Ureter (tissue), 1 donor: ENCODE results near the gene TBPL2. TPM values are rescaled to one million over a fixed set of nuclear protein-coding genes. Genes with fewer than 3 reads are reported as not detected.
A peak's percentile ranks its signal among the peaks of the same experiment; 100 is the strongest.
"Not testable (repeated sequence)": the region's sequence is repeated elsewhere in the genome, so short reads cannot be mapped to it uniquely, and the experiment has no call there.

Source experiments
- DNase-seq: peaks from one replicate; pipeline ENCODE4 v3.0.0-alpha.2; 2020; ENCODE audit warnings: low spot score
- total RNA-seq: library from RNA; stranded (reverse); gene quantifications from one replicate; pipeline ENCODE4 v1.2.4, GENCODE V29; 2023
- donor health status: DM: yes; HTN: yes; CAD: no.

TBPL2 gene
- not detected for total RNA-seq

DNA sequence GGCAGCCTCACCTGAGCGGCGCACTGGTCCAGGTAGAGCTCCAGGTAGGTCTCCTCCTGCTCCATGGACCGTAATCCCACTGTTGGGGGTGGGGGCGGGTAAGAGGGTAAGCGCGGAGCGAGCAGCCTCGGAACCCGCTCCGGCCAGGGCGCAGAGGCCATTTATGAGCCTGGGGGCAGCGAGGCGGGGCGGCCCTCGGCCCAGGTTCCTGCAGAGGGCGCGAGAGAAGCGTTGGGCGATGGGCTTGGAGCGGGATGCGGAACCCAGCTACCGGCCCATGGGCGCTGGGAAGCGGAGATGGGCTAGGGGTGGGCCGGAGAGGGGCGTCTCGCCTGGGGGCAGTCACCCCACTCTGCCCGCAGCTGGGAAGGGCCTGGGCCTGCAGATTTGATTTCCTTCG is at the start of gene TBPL2:
TBPL2 (minus strand) TSS at position 232 of the 400 bp plus-strand sequence; CDS start at position 65, 167 bp downstream.
- no peak for DNase-seq

DNA sequence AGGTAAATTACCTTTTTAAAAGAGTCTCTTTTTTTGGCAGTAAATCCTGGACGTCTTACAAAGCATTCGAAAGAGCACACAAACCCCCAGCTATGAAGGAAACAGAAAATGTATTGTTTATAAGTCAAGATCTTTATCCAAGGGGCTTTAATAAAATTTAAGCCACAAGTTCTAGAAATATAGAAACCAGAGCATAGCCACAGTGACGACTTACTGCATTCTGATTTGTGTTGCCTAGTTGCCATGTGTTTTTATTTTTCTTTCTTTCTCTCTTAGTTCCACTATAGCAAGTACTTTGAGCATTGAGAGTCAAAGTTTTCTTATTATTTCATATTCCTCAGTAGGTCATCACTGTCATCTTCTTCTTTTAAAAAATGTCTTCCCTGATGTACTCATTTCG is 47.8 kb upstream of the TBPL2 start:
- DNase-seq: no peak

DNA sequence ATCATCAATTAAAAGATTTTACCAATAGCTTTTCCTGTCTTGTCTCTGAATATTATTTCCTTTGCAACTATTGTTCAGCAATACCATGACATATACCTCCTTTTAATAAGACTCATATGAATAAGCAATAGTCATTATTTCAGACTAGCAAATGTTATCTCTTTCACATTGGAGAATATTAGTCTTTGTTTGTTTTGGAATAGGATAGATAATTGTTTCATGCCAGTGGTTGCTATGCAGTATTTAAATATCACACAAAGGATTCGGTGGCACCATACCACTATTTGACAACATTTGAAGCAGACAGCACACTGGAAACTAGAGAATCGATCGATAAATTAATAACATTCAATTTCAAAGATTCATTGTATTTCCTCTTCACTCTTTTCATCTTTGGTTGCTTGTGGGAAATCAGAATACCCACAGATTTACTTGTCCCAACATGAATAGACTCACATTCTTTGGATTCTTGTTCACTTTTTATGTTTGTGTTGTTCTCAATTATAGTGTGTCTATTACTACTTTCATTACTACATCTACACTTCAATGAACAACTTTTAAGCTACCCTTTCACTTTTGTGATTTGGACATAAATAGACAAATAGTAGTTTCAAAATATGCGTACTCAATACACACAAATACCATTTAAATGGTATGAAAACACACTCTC is 42.7 kb upstream of the TBPL2 start:
- DNase-seq: no peak

- DNase-seq: no peak
Observed at GRCh38 chr14:55481769-55482168, 41.4 kb upstream of the TBPL2 start.

DNA sequence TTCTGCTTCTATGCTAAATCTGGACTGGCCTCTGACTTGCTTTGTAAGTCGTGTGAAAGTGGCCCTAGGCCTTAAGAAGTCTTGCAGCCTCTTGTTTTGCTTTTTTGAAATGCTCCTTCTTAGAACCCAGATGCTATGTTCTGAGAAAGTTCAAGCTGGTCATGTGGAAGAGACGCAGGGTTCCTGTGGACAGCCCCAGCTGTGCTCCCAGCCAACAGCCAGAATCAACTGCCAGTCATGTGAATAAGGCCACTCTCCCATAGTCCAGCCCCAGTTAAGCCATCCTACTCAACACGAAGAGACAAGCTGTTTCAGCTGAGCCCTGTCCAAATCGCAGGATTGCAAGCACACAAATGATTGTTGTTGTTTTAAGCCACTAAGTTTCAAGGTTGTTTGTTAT is 37.3 kb upstream of the TBPL2 start:
- no peak for DNase-seq

- not testable (repeated sequence) for DNase-seq
Observed at GRCh38 chr14:55476448-55476847, 36.0 kb upstream of the TBPL2 start.

DNA sequence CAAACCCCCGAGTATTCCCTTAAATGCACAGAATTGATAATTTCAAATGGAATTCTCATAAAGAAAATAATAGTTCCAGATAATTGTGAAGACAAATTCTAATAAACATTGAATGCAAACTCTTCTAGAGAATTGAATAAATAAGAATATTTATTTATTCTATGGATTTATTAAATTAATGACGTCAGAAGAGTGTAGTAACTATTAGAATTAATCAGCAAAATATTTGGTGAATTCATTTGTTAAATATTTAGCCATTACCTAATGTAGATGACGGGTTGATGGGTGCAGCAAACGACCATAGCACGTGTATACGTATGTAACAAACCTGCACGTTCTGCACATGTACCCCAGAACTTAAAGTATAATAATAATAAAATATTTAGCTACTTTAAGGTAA is 33.4 kb upstream of the TBPL2 start:
- no peak for DNase-seq

- no peak for DNase-seq
Observed at GRCh38 chr14:55470025-55470424, 29.6 kb upstream of the TBPL2 start.

- no peak for DNase-seq
Observed at GRCh38 chr14:55467307-55467706, 26.9 kb upstream of the TBPL2 start.

GRCh38 chr14:55458800-55459515 is 18.5 kb upstream of the TBPL2 start:
- DNase-seq: no peak

DNA sequence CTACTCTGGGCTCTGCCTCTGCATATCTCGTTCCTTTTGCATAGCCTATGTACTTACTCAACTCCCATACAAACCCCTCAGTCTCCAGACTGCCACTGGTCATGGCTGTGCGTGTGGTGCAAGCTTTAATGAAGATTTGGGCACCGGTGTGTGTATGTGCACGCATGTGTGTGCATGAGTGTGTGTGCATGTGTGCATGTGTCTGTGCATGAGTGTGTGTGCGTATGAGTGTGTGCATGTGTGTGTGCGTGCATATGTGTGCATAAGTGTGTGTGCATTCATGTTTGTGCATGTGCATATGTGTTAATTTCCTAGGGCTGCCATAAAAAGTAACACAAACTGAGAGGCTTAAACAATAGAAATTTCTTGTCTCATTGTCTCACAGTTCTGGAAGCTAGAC is 17.1 kb upstream of the TBPL2 start:
- DNase-seq: no peak

DNA sequence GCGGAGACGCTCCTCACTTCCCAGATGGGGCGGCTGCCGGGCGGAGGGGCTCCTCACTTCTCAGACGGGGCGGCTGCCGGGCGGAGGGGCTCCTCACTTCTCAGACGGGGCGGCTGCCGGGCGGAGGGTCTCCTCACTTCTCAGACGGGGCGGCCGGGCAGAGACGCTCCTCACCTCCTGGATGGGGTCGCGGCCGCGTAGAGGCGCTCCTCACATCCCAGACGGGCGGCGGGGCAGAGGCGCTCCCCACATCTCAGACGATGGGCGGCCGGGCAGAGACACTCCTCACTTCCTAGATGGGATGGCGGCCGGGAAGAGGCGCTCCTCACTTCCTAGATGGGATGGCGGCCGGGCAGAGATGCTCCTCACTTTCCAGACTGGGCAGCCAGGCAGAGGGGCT is 16.0 kb upstream of the TBPL2 start:
- not testable (repeated sequence) for DNase-seq

- DNase-seq: peak; percentile 60
Observed at GRCh38 chr14:55454264-55455002, 14.0 kb upstream of the TBPL2 start.

DNA sequence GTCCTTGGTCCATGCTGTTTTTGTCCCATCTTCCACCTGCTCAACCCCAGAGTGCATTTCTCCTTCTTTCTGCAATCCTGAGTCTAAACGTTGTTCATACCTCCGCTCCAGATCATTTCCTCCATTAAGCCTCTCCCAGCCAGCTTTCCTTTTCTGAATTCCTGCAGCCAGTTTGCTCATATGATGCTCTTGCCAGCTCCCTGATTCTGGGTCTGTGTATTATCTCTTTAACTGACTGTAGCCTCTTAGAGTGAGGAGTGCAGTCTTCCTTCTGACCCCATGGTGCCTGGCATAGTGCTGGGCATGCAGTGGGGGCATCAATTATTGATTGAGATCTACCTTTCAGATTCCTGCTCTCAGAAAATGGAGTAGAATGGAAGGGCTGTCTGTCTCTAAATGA is 11.5 kb upstream of the TBPL2 start:
- no peak for DNase-seq

DNA sequence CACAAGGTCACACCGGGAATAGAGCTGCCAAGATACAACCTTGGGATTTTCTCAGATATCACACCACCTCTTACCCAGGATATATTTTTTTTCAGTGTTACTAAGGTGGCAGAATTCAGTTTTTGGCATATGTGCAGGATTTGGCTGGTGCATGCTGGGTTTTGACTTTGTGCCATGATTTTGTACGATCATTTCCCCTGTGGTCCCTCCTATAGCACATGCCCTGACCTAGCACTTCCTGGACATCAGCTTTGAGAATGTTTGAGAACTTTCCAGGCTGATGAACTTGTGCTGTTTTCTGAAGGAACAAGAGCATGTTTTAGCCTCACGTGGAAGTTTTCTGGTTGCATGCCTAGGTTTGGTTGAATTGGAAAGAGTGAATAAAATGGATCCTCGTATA is 11.0 kb upstream of the TBPL2 start:
- DNase-seq: no peak

DNA sequence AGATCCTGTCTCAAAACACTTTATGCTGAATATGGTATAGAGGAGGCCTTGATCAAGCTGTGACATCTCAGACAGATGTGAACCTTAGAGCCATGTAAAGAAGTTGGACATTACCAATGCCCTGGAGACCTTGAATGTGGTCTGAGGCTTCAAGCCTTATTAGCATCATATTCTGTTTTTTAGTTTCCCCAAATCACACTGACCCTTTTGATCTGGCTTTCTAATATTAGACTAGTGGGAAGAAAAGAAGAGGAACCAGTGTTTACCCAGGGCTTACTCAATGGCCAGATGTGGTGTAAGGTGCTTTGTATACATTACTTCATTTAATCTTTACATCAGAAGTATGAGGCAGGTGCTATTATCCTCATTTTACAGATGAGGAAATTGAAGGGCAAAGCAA is 10.6 kb upstream of the TBPL2 start:
- no peak for DNase-seq

GRCh38 chr14:55450539-55450938 is 10.1 kb upstream of the TBPL2 start:
- no peak for DNase-seq

DNA sequence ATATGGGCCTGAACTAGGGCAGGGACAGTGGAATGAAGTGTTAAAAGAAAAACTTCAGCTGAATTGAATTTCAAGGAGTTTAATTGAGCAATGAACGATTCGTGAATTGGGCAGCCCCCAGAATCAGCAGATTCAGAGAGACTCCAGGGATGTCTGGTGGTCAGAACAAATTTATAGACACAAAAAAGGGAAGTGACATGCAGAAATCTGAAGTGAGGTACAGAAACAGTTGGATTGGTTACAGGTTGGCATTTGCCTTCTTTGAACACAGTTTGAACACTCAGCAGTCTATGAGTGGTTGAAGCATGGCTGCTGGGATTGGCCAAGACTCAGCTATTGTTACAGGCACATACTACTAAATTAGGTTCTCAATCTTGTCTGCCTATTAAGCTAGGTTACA is 9.7 kb upstream of the TBPL2 start:
- no peak for DNase-seq

- no peak for DNase-seq
Observed at GRCh38 chr14:55449116-55449515, 8.7 kb upstream of the TBPL2 start.

DNA sequence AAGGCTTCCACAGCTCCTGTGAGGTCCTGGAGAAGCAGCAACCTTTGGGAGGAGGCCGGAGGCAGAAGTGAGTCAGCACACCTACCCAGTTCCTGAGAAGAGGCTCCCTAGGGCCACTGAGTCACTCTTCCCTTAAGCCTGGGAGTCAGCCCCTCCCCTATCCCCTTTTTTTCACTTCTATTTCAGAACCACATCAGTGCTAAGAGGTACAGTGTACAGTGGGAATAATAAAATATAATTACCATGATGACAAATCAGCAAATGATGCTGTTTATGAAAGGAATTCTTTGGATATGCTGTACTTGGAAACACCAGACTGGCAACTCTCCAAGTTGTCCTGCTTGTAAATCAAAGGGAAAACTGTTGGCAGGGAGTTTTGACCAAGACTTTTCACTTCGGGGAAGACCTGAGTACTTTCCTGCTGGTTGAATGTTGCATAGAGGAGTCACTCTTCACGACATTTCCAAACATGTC is 7.8 kb upstream of the TBPL2 start:
- no peak for DNase-seq

GRCh38 chr14:55446833-55447232 is 6.4 kb upstream of the TBPL2 start:
- no peak for DNase-seq

DNA sequence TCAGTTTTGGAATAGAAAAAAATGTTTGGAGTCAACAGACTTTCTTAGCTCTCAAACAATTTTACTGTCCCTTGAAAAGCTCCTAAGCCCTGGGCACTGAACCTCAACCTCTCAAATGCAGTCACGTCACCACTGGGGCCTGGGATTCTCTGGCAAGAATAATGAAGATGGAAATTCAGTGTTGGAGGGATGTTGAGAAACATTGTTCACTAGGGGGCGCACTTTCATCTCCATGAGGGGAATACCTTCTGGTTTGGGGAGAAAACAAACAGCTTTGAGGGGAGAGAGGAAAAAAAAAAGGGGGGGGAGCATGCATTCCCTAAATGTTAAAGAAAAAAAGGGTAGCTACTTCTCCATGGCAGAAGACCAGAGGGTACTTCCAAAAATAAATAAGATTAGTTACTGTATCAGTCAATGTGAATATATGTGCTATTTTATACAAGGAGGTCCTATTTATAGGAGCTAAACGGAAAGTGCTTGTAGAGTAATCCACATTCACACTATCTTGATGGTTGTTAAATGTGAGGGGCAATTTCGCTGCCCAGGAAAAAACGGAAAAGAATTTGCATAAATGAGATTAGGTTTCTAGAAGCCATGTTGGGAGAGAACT is 5.8 kb upstream of the TBPL2 start:
- peak; percentile 67 for DNase-seq
